KMS-11 (cell line): ENCODE measurements around the gene THRB.

ENCODE experiments used
- H2AFZ ChIP-seq: fragments of 200-600 bp; sonication (generic); 2 replicates; pipeline ENCODE4 v1.6.1; 2016; ENCODE audit warnings: antibody characterized with exemption, mixed run types, low read depth
- H3K27ac ChIP-seq: fragments of 200-600 bp; sonication (generic); 2 replicates; pipeline ENCODE4 v1.6.1; 2016; ENCODE audit warnings: mild to moderate bottlenecking, mixed run types
- H3K27me3 ChIP-seq: fragments of 200-600 bp; sonication (generic); 2 replicates; pipeline ENCODE4 v1.6.1; 2017; ENCODE audit warnings: mild to moderate bottlenecking, low read depth, mixed run types, moderate library complexity; ENCODE audit not compliant: insufficient read depth
- H3K36me3 ChIP-seq: fragments of 200-600 bp; sonication (generic); 2 replicates; pipeline ENCODE4 v1.6.1; 2017; ENCODE audit warnings: mild to moderate bottlenecking, mixed run types; ENCODE audit not compliant: insufficient read depth
- H3K4me1 ChIP-seq: fragments of 200-600 bp; sonication (generic); 2 replicates; pipeline ENCODE4 v1.6.1; 2016; ENCODE audit warnings: mild to moderate bottlenecking, low read depth, mixed run types; ENCODE audit not compliant: poor library complexity, severe bottlenecking
- H3K4me2 ChIP-seq: fragments of 200-600 bp; sonication (generic); 2 replicates; pipeline ENCODE4 v1.7.0; 2016; ENCODE audit warnings: mild to moderate bottlenecking, mixed run types
- H3K4me3 ChIP-seq: fragments of 200-600 bp; sonication (generic); IDR thresholded peaks from 2 replicates; pipeline ENCODE4 v1.6.1; 2017; ENCODE audit warnings: low read depth, low read length, mixed read lengths; ENCODE audit not compliant: insufficient read depth
- H3K79me2 ChIP-seq: fragments of 200-600 bp; sonication (generic); 2 replicates; pipeline ENCODE4 v1.6.1; 2016; ENCODE audit warnings: low read depth, mixed run types; ENCODE audit not compliant: insufficient read depth
- H3K9ac ChIP-seq: fragments of 200-600 bp; sonication (generic); 2 replicates; pipeline ENCODE4 v1.6.1; 2016; ENCODE audit warnings: mild to moderate bottlenecking, mixed run types
- H4K20me1 ChIP-seq: fragments of 200-600 bp; sonication (generic); 2 replicates; pipeline ENCODE4 v1.6.1; 2016; ENCODE audit warnings: mild to moderate bottlenecking, mixed run types; ENCODE audit not compliant: insufficient read depth
- CTCF ChIP-seq: fragments of 200-600 bp; sonication (generic); conservative IDR thresholded peaks from 2 replicates; pipeline ENCODE4 v1.6.1; 2017; ENCODE audit warnings: low read depth, mild to moderate bottlenecking, antibody characterized with exemption, low read length, moderate library complexity, mixed read lengths

THRB gene

GRCh38 chr3:24145981-24146822 is 348.4 kb downstream of the THRB start:
- H3K79me2 ChIP-seq: no peaks in the 10 kb centered on the region
- H3K4me2 ChIP-seq: no peak overlapping the region
- no peak overlapping the region for H3K27ac ChIP-seq
- H3K36me3 ChIP-seq: no peaks in the 10 kb centered on the region
- no peaks in the 10 kb centered on the region for H3K4me1 ChIP-seq
- H3K9ac ChIP-seq: no peak overlapping the region
- H3K27me3 ChIP-seq: no peaks in the 10 kb centered on the region
- no peak overlapping the region for H3K4me3 ChIP-seq
- H2AFZ ChIP-seq: no peak overlapping the region
- TF ChIP-seq CTCF: no peak
- H4K20me1 ChIP-seq: no peaks in the 10 kb centered on the region

GRCh38 chr3:24145481-24145880 is 349.2 kb downstream of the THRB start:
- Histone ChIP-seq H4K20me1 (no peaks in the 10 kb centered on the region), H3K79me2 (no peaks in the 10 kb centered on the region), H3K4me2 (no peak overlapping the region), H3K27ac (no peak overlapping the region), H2AFZ (no peak overlapping the region), H3K4me1 (no peaks in the 10 kb centered on the region), H3K4me3 (no peak overlapping the region), H3K9ac (no peak overlapping the region), H3K36me3 (no peaks in the 10 kb centered on the region), H3K27me3 (no peaks in the 10 kb centered on the region)
- no peak for TF ChIP-seq CTCF

- no peak for TF ChIP-seq CTCF
- Histone ChIP-seq H3K4me3 (no peak overlapping the region), H2AFZ (no peak overlapping the region), H3K4me2 (no peak overlapping the region), H4K20me1 (no peaks in the 10 kb centered on the region), H3K9ac (no peak overlapping the region), H3K4me1 (no peaks in the 10 kb centered on the region), H3K27me3 (no peaks in the 10 kb centered on the region), H3K36me3 (no peaks in the 10 kb centered on the region), H3K79me2 (no peaks in the 10 kb centered on the region), H3K27ac (no peak overlapping the region)
Measured at GRCh38 chr3:24142127-24142526, 352.5 kb downstream of the THRB start.

GRCh38 chr3:24141548-24141947 is 353.1 kb downstream of the THRB start:
- no peak for TF ChIP-seq CTCF
- H4K20me1 ChIP-seq: no peaks in the 10 kb centered on the region
- no peaks in the 10 kb centered on the region for H3K4me1 ChIP-seq

More at GRCh38 chr3:24141548-24141947, 353.1 kb downstream of the THRB start:
- no peak overlapping the region for H3K27ac ChIP-seq
- H3K36me3 ChIP-seq: no peaks in the 10 kb centered on the region
- no peak overlapping the region for H2AFZ ChIP-seq
- no peak overlapping the region for H3K4me2 ChIP-seq
- H3K4me3 ChIP-seq: no peak overlapping the region
- no peaks in the 10 kb centered on the region for H3K79me2 ChIP-seq
- H3K9ac ChIP-seq: no peak overlapping the region
- no peaks in the 10 kb centered on the region for H3K27me3 ChIP-seq
